GM12878 (cell line): Measurements from ENCODE around the gene REEP1. TPM values are rescaled to one million over a fixed set of nuclear protein-coding genes. Genes with fewer than 3 reads are reported as not detected.

Source experiments
- ATAC-seq: fragments of 200-7000 bp; cut with Tn5 transposase; 3 replicates; pipeline ENCODE4 v1.9.1; 2020; ENCODE audit warnings: mild to moderate bottlenecking, moderate library complexity
- BruUV-seq: library from RNA; stranded (reverse); fragments of 400-500 nt; replicated peaks from 2 replicates; lab custom pipeline; 2021; lab: Mats Ljungman, UMichigan
- CTCF ChIA-PET: fragments of 300-600 bp; sonication (Branson Sonifier 250); formaldehyde crosslinking; extraction: SDS; loops from one replicate; lab custom pipeline; 2021; ENCODE audit warnings: inconsistent platforms; lab: Yijun Ruan, JAX
- POLR2A ChIA-PET: fragments of 350-600 bp; formaldehyde crosslinking; extraction: SDS; loops from one replicate; lab custom pipeline; 2021; ENCODE audit warnings: inconsistent platforms; lab: Charles Lee
- RAD21 ChIA-PET: fragments of 300-600 bp; sonication (Branson Sonifier 250); formaldehyde crosslinking; loops from one replicate; lab custom pipeline; 2023; ENCODE audit warnings: antibody characterized with exemption; ENCODE audit not compliant: unreplicated experiment; lab: Charles Lee
- SMC1A ChIA-PET: fragments of 300-600 bp; sonication (Branson Sonifier 250); formaldehyde crosslinking; loops from one replicate; lab custom pipeline; 2023; ENCODE audit not compliant: unreplicated experiment, uncharacterized antibody; lab: Charles Lee
- DNase-seq: peaks from one replicate; pipeline ENCODE4 v3.0.0-alpha.2; 2011; ENCODE audit warnings: low read depth, low spot score
- FAIRE-seq: peaks from 3 replicates; lab custom pipeline; 2011; peaks lifted over from hg19 to GRCh38; lab: Jason Lieb, UNC
- H2AFZ ChIP-seq: 2 replicates; pipeline ENCODE4 v1.6.0; 2011; ENCODE audit warnings: low read depth, low read length, control low read depth; ENCODE audit not compliant: control insufficient read depth
- H3K27ac ChIP-seq: 2 replicates; pipeline ENCODE4 v1.5.1; 2011; ENCODE audit warnings: control low read depth; ENCODE audit not compliant: control insufficient read depth, insufficient read depth
- H3K27me3 ChIP-seq, 2 experiments: replicated peaks in 1 of 2; 2 replicates each; pipeline versions ENCODE4 v1.6.0 to v1.6.1; 2011; ENCODE audit warnings: low read length in 1 of 2; ENCODE audit not compliant: control insufficient read depth in 2 of 2, insufficient read depth in 2 of 2
- H3K36me3 ChIP-seq, 2 experiments: 2 replicates each; pipeline ENCODE4 v1.5.1; 2011; ENCODE audit warnings: low read length in 1 of 2; ENCODE audit not compliant: control insufficient read depth in 2 of 2, insufficient read depth in 2 of 2
- H3K4me1 ChIP-seq: 2 replicates; pipeline ENCODE4 v1.6.1; 2011; ENCODE audit warnings: mild to moderate bottlenecking, low read length, moderate library complexity, mixed read lengths; ENCODE audit not compliant: control insufficient read depth, insufficient read depth
- H3K4me2 ChIP-seq: 2 replicates; pipeline ENCODE4 v1.6.0; 2011; ENCODE audit warnings: control low read depth; ENCODE audit not compliant: control insufficient read depth, insufficient read depth
- H3K4me3 ChIP-seq: fragments of 200-600 bp; sonication (generic); 2 replicates; pipeline ENCODE4 v1.5.1; 2016
- H3K79me2 ChIP-seq: 2 replicates; pipeline ENCODE4 v1.6.0; 2011; ENCODE audit warnings: low read length; ENCODE audit not compliant: control insufficient read depth, insufficient read depth
- H3K9ac ChIP-seq: 2 replicates; pipeline ENCODE4 v1.8.0; 2011; ENCODE audit warnings: low read length, control low read depth, mixed read lengths; ENCODE audit not compliant: control insufficient read depth, insufficient read depth
- H3K9me3 ChIP-seq: replicated peaks from 3 replicates; pipeline ENCODE4 v1.5.1; 2011; ENCODE audit warnings: mild to moderate bottlenecking, low read length; ENCODE audit not compliant: control insufficient read depth, insufficient read depth
- H4K20me1 ChIP-seq: 2 replicates; pipeline ENCODE4 v1.6.0; 2011; ENCODE audit not compliant: control insufficient read depth, insufficient read depth
- BHLHE40 ChIP-seq, 2 experiments: fragments of 450-650 bp in 1 of 2; IDR thresholded peaks; 2 replicates each; pipeline ENCODE4 v1.6.1; 2011 to 2017; ENCODE audit warnings: low read depth in 2 of 2, borderline replicate concordance in 1 of 2, improper control_type of control experiment in 1 of 2, low read length in 1 of 2, mild to moderate bottlenecking in 1 of 2
- BRCA1 ChIP-seq: IDR thresholded peaks from 2 replicates; pipeline ENCODE4 v1.6.1; 2011; ENCODE audit warnings: low read depth, low read length, improper control_type of control experiment
- FOXK2 ChIP-seq: fragments of 450-650 bp; IDR thresholded peaks from 2 replicates; pipeline ENCODE4 v1.6.1; 2017; ENCODE audit warnings: mild to moderate bottlenecking, moderate library complexity
- HDAC2 ChIP-seq: fragments of 200-600 bp; sonication (generic); IDR thresholded peaks from 2 replicates; pipeline ENCODE4 v1.6.1; 2017
- HDGF ChIP-seq: fragments of 450-650 bp; IDR thresholded peaks from 2 replicates; pipeline ENCODE4 v1.6.1; 2016; ENCODE audit warnings: antibody characterized with exemption
- LARP7 ChIP-seq: fragments of 450-650 bp; IDR thresholded peaks from 2 replicates; pipeline ENCODE4 v1.6.1; 2017; ENCODE audit warnings: mild to moderate bottlenecking
- MTA2 ChIP-seq: fragments of 450-650 bp; IDR thresholded peaks from 2 replicates; pipeline ENCODE4 v1.6.1; 2016; ENCODE audit warnings: low read depth, mild to moderate bottlenecking, moderate library complexity
- POLR2AphosphoS2 ChIP-seq: IDR thresholded peaks from 2 replicates; pipeline ENCODE4 v1.6.1; 2011; ENCODE audit warnings: low read depth, mild to moderate bottlenecking, low read length, improper control_type of control experiment, moderate library complexity
- RAD51 ChIP-seq: fragments of 450-650 bp; IDR thresholded peaks from 2 replicates; pipeline ENCODE4 v1.6.1; 2016; ENCODE audit warnings: moderate library complexity, mild to moderate bottlenecking, inconsistent platforms
- SMARCA5 ChIP-seq: fragments of 450-650 bp; IDR thresholded peaks from 2 replicates; pipeline ENCODE4 v1.6.1; 2017; ENCODE audit warnings: mild to moderate bottlenecking
- TCF7 ChIP-seq: IDR thresholded peaks from 2 replicates; pipeline ENCODE4 v1.6.1; 2014; ENCODE audit warnings: antibody characterized with exemption, borderline replicate concordance
- ZSCAN29 ChIP-seq: fragments of 450-650 bp; IDR thresholded peaks from 2 replicates; pipeline ENCODE4 v1.6.1; 2017; ENCODE audit warnings: mild to moderate bottlenecking, moderate library complexity
- WGBS: methylation state at CpG from one replicate; pipeline ENCODE4 v1.1.6; 2016; ENCODE audit warnings: low lambda C conversion rate; ENCODE audit not compliant: insufficient replicate concordance, insufficient coverage; ENCODE audit errors: missing lambda C conversion rate; 5-methylcytosine and 5-hydroxymethylcytosine counted together
- in situ Hi-C: fragments of 300-500 bp; cut with MboI; formaldehyde crosslinking; loops from 9 replicates; pipeline ENCODE4 v1.14.3; 2018; ENCODE audit warnings: mixed read lengths
- intact Hi-C: fragments of 100-400 bp; cut with micrococcal nuclease; formaldehyde crosslinking; loops from one replicate; pipeline ENCODE4 v1.14.2; 2022; ENCODE audit not compliant: unreplicated experiment
- polyA plus RNA-seq, 11 experiments: library from polyadenylated mRNA; depleted of rRNA in 4 of 11; unstranded in 6 of 11; stranded (reverse) in 5 of 11; fragments of >200 nt; fragmentation: Nextera tagmentation in 4 of 11; fragmentation: Illumina TruSeq in 1 of 11; extraction: Ambion mirVana in 4 of 11; extraction: Trizol in 1 of 11; gene quantifications; 1 replicate in 1 of 11; 2 replicates in 10 of 11; pipeline versions ENCODE4 v1.2.1 to v1.2.3, GENCODE V29; 2011 to 2016; ENCODE audit warnings: inconsistent platforms in 2 of 11, missing spikeins in 2 of 11, low read depth in 1 of 11
- total RNA-seq, 4 experiments: library from RNA; depleted of rRNA in 3 of 4; stranded (reverse); fragments of >200 nt in 3 of 4; fragmentation: Illumina TruSeq in 1 of 4; extraction: Trizol in 1 of 4; gene quantifications; 2 replicates each; pipeline versions ENCODE4 v1.2.1 to v1.2.3, GENCODE V29; 2013 to 2021
- TF ChIP-seq, protein P1 (sequence below): fragments of 450-650 bp; IDR thresholded peaks from 2 replicates; pipeline ENCODE4 v1.6.1; 2018; ENCODE audit warnings: mild to moderate bottlenecking, low read depth, moderate library complexity; ENCODE audit not compliant: partially characterized antibody
- TF ChIP-seq, protein P2 (sequence below): fragments of 450-650 bp; formaldehyde crosslinking; IDR thresholded peaks from 2 replicates; pipeline ENCODE4 v1.4.0; 2020; ENCODE audit warnings: mild to moderate bottlenecking, moderate library complexity
- TF ChIP-seq, protein P3 (sequence below): fragments of 450-650 bp; IDR thresholded peaks from 2 replicates; pipeline ENCODE4 v1.6.1; 2017; ENCODE audit warnings: borderline replicate concordance

Gene REEP1
- total and polyA plus RNA-seq, 10 of the 15 experiments (the other 5 are each of a cell fraction or from before 2014, with no cell fraction given) = 0.02 to 0.30 (median 0.09) TPM; not detected in 1

- no peak for FAIRE-seq
- H3K79me2 ChIP-seq = no peaks in the 10 kb centered on the region
- in situ Hi-C loops = no loop called here
- no peak overlapping the region for H3K9ac ChIP-seq
- no peak for ATAC-seq
- no peaks in the 10 kb centered on the region for H3K4me1 ChIP-seq
- ChIA-PET POLR2A (no interaction called here), RAD21 (interaction anchor here (12.9 kb wide), 1 partner anchor 79 kb away, joined by 181 read pairs; no protein-coding TSS in a partner anchor), SMC1A (interaction anchor here (0.8 to 3.2 kb wide), 4 partner anchors 11 to 473 kb away, joined by 3 to 13 read pairs (median 5); no protein-coding TSS in a partner anchor), CTCF (interaction anchor here (12.3 kb wide), 1 partner anchor 78 kb away, joined by 278 read pairs; no protein-coding TSS in a partner anchor)
- no peak overlapping the region for H2AFZ ChIP-seq
- no peaks in the 10 kb centered on the region for H3K9me3 ChIP-seq
- no peak overlapping the region for H3K4me2 ChIP-seq
- no peak overlapping the region for H3K4me3 ChIP-seq
- DNase-seq = no peak
- H3K36me3 ChIP-seq = no peaks in the 10 kb centered on the region
- 60% methylated on average over 6 of the region's 6 CpGs for WGBS
- BruUV-seq = no TSS peak
- H4K20me1 ChIP-seq = no peaks in the 10 kb centered on the region
- no peak overlapping the region for H3K27ac ChIP-seq
- peaks cover 0 to 2% of the 10 kb centered on the region in 2 experiments; a peak in 1 of 4 replicates for H3K27me3 ChIP-seq
- intact Hi-C loops = loop anchor here (5.0 kb wide), 1 partner anchor 66 kb away; no protein-coding TSS in a partner anchor
- TF ChIP-seq POLR2AphosphoS2 (no peak), HDAC2 (no peak), LARP7 (no peak), FOXK2 (no peak), BRCA1 (no peak), HDGF (no peak), RAD51 (no peak), TCF7 (no peak), MTA2 (no peak), BHLHE40 (IDR thresholded peaks at IDR 0.05; ENCODE audit: borderline replicate concordance in 1 of 2, low read depth in 2 of 2, low read length in 1 of 2) (no peak), SMARCA5 (no peak), ZSCAN29 (no peak)
- TF ChIP-seq, protein P1, sequence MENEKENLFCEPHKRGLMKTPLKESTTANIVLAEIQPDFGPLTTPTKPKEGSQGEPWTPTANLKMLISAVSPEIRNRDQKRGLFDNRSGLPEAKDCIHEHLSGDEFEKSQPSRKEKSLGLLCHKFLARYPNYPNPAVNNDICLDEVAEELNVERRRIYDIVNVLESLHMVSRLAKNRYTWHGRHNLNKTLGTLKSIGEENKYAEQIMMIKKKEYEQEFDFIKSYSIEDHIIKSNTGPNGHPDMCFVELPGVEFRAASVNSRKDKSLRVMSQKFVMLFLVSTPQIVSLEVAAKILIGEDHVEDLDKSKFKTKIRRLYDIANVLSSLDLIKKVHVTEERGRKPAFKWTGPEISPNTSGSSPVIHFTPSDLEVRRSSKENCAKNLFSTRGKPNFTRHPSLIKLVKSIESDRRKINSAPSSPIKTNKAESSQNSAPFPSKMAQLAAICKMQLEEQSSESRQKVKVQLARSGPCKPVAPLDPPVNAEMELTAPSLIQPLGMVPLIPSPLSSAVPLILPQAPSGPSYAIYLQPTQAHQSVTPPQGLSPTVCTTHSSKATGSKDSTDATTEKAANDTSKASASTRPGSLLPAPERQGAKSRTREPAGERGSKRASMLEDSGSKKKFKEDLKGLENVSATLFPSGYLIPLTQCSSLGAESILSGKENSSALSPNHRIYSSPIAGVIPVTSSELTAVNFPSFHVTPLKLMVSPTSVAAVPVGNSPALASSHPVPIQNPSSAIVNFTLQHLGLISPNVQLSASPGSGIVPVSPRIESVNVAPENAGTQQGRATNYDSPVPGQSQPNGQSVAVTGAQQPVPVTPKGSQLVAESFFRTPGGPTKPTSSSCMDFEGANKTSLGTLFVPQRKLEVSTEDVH = no peak
- TF ChIP-seq, protein P2, sequence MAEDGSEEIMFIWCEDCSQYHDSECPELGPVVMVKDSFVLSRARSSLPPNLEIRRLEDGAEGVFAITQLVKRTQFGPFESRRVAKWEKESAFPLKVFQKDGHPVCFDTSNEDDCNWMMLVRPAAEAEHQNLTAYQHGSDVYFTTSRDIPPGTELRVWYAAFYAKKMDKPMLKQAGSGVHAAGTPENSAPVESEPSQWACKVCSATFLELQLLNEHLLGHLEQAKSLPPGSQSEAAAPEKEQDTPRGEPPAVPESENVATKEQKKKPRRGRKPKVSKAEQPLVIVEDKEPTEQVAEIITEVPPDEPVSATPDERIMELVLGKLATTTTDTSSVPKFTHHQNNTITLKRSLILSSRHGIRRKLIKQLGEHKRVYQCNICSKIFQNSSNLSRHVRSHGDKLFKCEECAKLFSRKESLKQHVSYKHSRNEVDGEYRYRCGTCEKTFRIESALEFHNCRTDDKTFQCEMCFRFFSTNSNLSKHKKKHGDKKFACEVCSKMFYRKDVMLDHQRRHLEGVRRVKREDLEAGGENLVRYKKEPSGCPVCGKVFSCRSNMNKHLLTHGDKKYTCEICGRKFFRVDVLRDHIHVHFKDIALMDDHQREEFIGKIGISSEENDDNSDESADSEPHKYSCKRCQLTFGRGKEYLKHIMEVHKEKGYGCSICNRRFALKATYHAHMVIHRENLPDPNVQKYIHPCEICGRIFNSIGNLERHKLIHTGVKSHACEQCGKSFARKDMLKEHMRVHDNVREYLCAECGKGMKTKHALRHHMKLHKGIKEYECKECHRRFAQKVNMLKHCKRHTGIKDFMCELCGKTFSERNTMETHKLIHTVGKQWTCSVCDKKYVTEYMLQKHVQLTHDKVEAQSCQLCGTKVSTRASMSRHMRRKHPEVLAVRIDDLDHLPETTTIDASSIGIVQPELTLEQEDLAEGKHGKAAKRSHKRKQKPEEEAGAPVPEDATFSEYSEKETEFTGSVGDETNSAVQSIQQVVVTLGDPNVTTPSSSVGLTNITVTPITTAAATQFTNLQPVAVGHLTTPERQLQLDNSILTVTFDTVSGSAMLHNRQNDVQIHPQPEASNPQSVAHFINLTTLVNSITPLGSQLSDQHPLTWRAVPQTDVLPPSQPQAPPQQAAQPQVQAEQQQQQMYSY (CRISPR knock-in tag) = no peak
- TF ChIP-seq, protein P3, sequence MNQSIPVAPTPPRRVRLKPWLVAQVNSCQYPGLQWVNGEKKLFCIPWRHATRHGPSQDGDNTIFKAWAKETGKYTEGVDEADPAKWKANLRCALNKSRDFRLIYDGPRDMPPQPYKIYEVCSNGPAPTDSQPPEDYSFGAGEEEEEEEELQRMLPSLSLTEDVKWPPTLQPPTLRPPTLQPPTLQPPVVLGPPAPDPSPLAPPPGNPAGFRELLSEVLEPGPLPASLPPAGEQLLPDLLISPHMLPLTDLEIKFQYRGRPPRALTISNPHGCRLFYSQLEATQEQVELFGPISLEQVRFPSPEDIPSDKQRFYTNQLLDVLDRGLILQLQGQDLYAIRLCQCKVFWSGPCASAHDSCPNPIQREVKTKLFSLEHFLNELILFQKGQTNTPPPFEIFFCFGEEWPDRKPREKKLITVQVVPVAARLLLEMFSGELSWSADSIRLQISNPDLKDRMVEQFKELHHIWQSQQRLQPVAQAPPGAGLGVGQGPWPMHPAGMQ = no peak
Observed at GRCh38 chr2:86301009-86301408, 36.4 kb downstream of the REEP1 start.
